A549 (cell line): ENCODE data around the gene DENND5A. TPM values are rescaled to one million over a fixed set of nuclear protein-coding genes. Genes with fewer than 3 reads are reported as not detected.

ENCODE experiments used
- ATAC-seq, 2 experiments: fragments of 200-7000 bp in 1 of 2; fragments of >200 bp in 1 of 2; cut with Nextera tagmentation in 1 of 2; cut with Tn5 transposase in 1 of 2; 3 replicates each; pipeline versions ENCODE4 v1.8.0 to v1.9.1; 2018 to 2020; ENCODE audit warnings: mild to moderate bottlenecking in 1 of 2, moderate library complexity in 1 of 2
- CTCF ChIA-PET: fragments of 300-600 bp; sonication (Branson Sonifier 250); formaldehyde crosslinking; extraction: SDS; loops from one replicate; lab custom pipeline; 2021; ENCODE audit warnings: antibody characterized with exemption, inconsistent platforms; lab: Yijun Ruan, JAX
- POLR2A ChIA-PET: fragments of 350-600 bp; formaldehyde crosslinking; extraction: SDS; loops from one replicate; lab custom pipeline; 2021; ENCODE audit warnings: antibody characterized with exemption, inconsistent platforms; lab: Yijun Ruan, JAX
- DNase-seq, 2 experiments: peaks; one replicate each; pipeline versions ENCODE4 v3.0.0 to v3.0.0-alpha.2; 2011 to 2016; ENCODE audit warnings: low read depth in 1 of 2, low spot score in 1 of 2
- FAIRE-seq: peaks from 2 replicates; lab custom pipeline; 2011; peaks lifted over from hg19 to GRCh38; lab: Jason Lieb, UNC
- H3K27ac ChIP-seq, 2 experiments: fragments of >200 bp; sonication (Bioruptor Twin); formaldehyde crosslinking; 3 replicates each; pipeline ENCODE4 v1.5.1; 2016 to 2017
- H3K4me1 ChIP-seq: fragments of >200 bp; sonication (Bioruptor Twin); formaldehyde crosslinking; 3 replicates; pipeline ENCODE4 v1.6.1; 2016
- H3K4me2 ChIP-seq: fragments of >200 bp; sonication (Bioruptor Twin); formaldehyde crosslinking; 3 replicates; pipeline ENCODE4 v1.6.1; 2016
- H3K4me3 ChIP-seq: fragments of >200 bp; sonication (Bioruptor Twin); formaldehyde crosslinking; 3 replicates; pipeline ENCODE4 v1.5.1; 2016
- H3K9me3 ChIP-seq: fragments of >200 bp; sonication (Bioruptor Twin); formaldehyde crosslinking; 3 replicates; pipeline ENCODE4 v1.6.1; 2016
- ATOH8 ChIP-seq: fragments of 250-450 bp; sonication (Bioruptor Pico); IDR thresholded peaks from 2 replicates; pipeline ENCODE4 v1.5.0; 2020; ENCODE audit warnings: low read depth, mild to moderate bottlenecking, moderate library complexity
- BHLHE40 ChIP-seq: IDR thresholded peaks from 2 replicates; pipeline ENCODE4 v1.6.1; 2012; ENCODE audit warnings: low read depth, low read length, inconsistent platforms
- CBX2 ChIP-seq: fragments of 200-600 bp; sonication (generic); IDR thresholded peaks from 2 replicates; pipeline ENCODE4 v1.6.1; 2016; ENCODE audit warnings: low read depth, mild to moderate bottlenecking, borderline replicate concordance
- CEBPB ChIP-seq, 2 experiments: fragments of >200 bp in 1 of 2; sonication (Bioruptor Twin) in 1 of 2; formaldehyde crosslinking in 1 of 2; IDR thresholded peaks; 2 replicates each; pipeline ENCODE4 v1.6.1; 2012 to 2016
- E2F6 ChIP-seq: IDR thresholded peaks from 2 replicates; pipeline ENCODE4 v1.6.1; 2012; ENCODE audit warnings: low read depth, borderline replicate concordance
- EHF ChIP-seq: fragments of 250-450 bp; sonication (Bioruptor Pico); IDR thresholded peaks from 2 replicates; pipeline ENCODE4 v1.5.0; 2020; ENCODE audit warnings: mild to moderate bottlenecking
- EHMT2 ChIP-seq: fragments of 200-600 bp; sonication (generic); IDR thresholded peaks from 2 replicates; pipeline ENCODE4 v1.6.1; 2016; ENCODE audit warnings: antibody characterized with exemption, low read depth, mild to moderate bottlenecking, moderate library complexity
- FOXS1 ChIP-seq: fragments of 250-450 bp; sonication (Bioruptor Pico); IDR thresholded peaks from 2 replicates; pipeline ENCODE4 v1.5.0; 2020; ENCODE audit warnings: mild to moderate bottlenecking, moderate library complexity
- GATA3 ChIP-seq: IDR thresholded peaks from 2 replicates; pipeline ENCODE4 v1.6.1; 2012; ENCODE audit warnings: borderline replicate concordance
- HDAC2 ChIP-seq: fragments of 200-600 bp; sonication (generic); IDR thresholded peaks from 2 replicates; pipeline ENCODE4 v1.6.1; 2016
- HEYL ChIP-seq: fragments of 250-450 bp; sonication (Bioruptor Pico); IDR thresholded peaks from 2 replicates; pipeline ENCODE4 v1.8.0; 2021; ENCODE audit warnings: mild to moderate bottlenecking, moderate library complexity
- HOXB5 ChIP-seq: fragments of 250-450 bp; sonication (Bioruptor Pico); IDR thresholded peaks from 2 replicates; pipeline ENCODE4 v1.5.0; 2020; ENCODE audit warnings: mild to moderate bottlenecking, moderate library complexity
- JUNB ChIP-seq: fragments of >200 bp; sonication (Bioruptor Twin); formaldehyde crosslinking; IDR thresholded peaks from 2 replicates; pipeline ENCODE4 v1.6.1; 2016
- MAZ ChIP-seq: fragments of 150-350 bp; IDR thresholded peaks from 2 replicates; pipeline ENCODE4 v1.6.1; 2014; ENCODE audit warnings: antibody characterized with exemption, low read depth, low read length, borderline replicate concordance
- NFE2L2 ChIP-seq: fragments of 150-350 bp; conservative IDR thresholded peaks from 2 replicates; pipeline ENCODE4 v1.6.1; 2014; ENCODE audit warnings: low read length
- NR3C1 ChIP-seq: fragments of >200 bp; sonication (Bioruptor Twin); formaldehyde crosslinking; IDR thresholded peaks from 3 replicates; pipeline ENCODE4 v1.6.1; 2017
- POLR2AphosphoS2 ChIP-seq: conservative IDR thresholded peaks from 2 replicates; pipeline ENCODE4 v1.6.1; 2012; ENCODE audit warnings: low read length, improper control_type of control experiment, inconsistent platforms
- REST ChIP-seq: fragments of 200-600 bp; sonication (generic); IDR thresholded peaks from 2 replicates; pipeline ENCODE4 v1.6.1; 2016; ENCODE audit warnings: antibody characterized with exemption, mild to moderate bottlenecking, moderate library complexity
- SMC3 ChIP-seq: fragments of >200 bp; sonication (Bioruptor Twin); formaldehyde crosslinking; IDR thresholded peaks from 3 replicates; pipeline ENCODE4 v1.6.1; 2018; ENCODE audit warnings: inconsistent platforms
- TP53 ChIP-seq: fragments of 250-450 bp; sonication (Bioruptor Pico); IDR thresholded peaks from 2 replicates; pipeline ENCODE4 v1.5.0; 2021; ENCODE audit warnings: mild to moderate bottlenecking, moderate library complexity
- ZC3H11A ChIP-seq: fragments of 450-650 bp; IDR thresholded peaks from 2 replicates; pipeline ENCODE4 v1.6.1; 2014; ENCODE audit warnings: antibody characterized with exemption, mild to moderate bottlenecking
- WGBS: methylation state at CpG from one replicate; pipeline ENCODE4 v1.1.6; 2017; ENCODE audit errors: missing lambda C conversion rate; 5-methylcytosine and 5-hydroxymethylcytosine counted together
- polyA plus RNA-seq, 4 experiments: library from polyadenylated mRNA; depleted of rRNA in 3 of 4; stranded (reverse); fragments of >200 nt; fragmentation: RNase III in 1 of 4; extraction: RNeasy Plus Mini Kit Qiagen cat#74134 plus additional on column Dnase treatment in 1 of 4; gene quantifications; 2 replicates in 3 of 4; 3 replicates in 1 of 4; pipeline ENCODE4 v1.2.3, GENCODE V29; 2011 to 2017
- TF ChIP-seq, protein P1 (sequence below): fragments of 450-650 bp; IDR thresholded peaks from 2 replicates; pipeline ENCODE4 v1.6.1; 2014; ENCODE audit warnings: antibody characterized with exemption
- TF ChIP-seq, protein P2 (sequence below): fragments of 150-350 bp; IDR thresholded peaks from 2 replicates; pipeline ENCODE4 v1.6.1; 2014; ENCODE audit warnings: low read depth, mild to moderate bottlenecking, low read length

DENND5A gene
- polyA plus RNA-seq, 2 of the 4 experiments (the other 2 are of a cell fraction): 36.6 to 88.7 TPM

- ChIA-PET POLR2A (no interaction called here), CTCF (no interaction called here)
- Histone ChIP-seq H3K9me3 (no peaks in the 10 kb centered on the region), H3K27ac (no peak overlapping the region), H3K4me1 (no peaks in the 10 kb centered on the region), H3K4me3 (no peak overlapping the region), H3K4me2 (no peak overlapping the region)
- TF ChIP-seq GATA3 (no peak), TP53 (CRISPR knock-in tag) (no peak), FOXS1 (CRISPR knock-in tag) (no peak), CEBPB (IDR thresholded peaks at IDR 0.05) (no peak), JUNB (no peak), HDAC2 (no peak), CBX2 (no peak), MAZ (no peak), REST (no peak), POLR2AphosphoS2 (no peak), EHF (CRISPR knock-in tag) (no peak)
- TF ChIP-seq, protein P1, sequence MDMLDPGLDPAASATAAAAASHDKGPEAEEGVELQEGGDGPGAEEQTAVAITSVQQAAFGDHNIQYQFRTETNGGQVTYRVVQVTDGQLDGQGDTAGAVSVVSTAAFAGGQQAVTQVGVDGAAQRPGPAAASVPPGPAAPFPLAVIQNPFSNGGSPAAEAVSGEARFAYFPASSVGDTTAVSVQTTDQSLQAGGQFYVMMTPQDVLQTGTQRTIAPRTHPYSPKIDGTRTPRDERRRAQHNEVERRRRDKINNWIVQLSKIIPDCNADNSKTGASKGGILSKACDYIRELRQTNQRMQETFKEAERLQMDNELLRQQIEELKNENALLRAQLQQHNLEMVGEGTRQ: no peak
- DNase-seq (no peak), ATAC-seq (no peak), FAIRE-seq (no peak)
- WGBS: 91% methylated on average over 4 of the region's 4 CpGs
These were observed 86.4 kb downstream of the DENND5A start for GRCh38 chr11:9178716-9179115.

DNA sequence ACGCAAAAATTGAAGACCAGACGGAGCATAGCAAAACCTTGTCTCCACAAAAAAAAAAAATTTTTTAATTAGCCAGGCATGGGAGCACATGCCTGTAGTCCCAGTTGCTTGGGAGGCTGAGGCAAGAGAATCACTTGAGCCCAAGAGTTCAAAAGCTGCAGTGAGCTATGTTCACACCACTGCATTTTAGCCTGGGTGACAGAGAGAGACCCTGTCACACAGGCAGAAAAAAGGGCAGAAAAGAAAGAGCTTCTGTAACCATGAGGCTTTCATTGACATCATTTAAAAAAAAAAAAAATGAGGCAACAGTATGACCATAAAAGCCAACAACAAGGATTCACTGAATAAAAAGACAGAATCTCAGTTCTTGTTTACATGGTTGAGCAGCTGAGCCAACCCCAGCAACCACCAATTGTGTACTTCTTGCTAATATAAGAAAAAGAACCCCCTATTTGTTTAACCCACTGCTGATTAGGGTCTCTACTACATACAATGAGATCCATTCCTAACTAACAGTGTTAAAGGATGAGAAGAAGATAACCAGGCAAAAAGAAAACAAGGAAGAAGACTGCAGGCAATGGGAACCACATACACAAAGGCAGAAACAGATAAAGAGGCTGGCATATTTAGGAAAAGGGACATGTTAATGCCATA is 87.6 kb downstream of the DENND5A start:
- 96% methylated on average over 2 of the region's 2 CpGs for WGBS

GRCh38 chr11:9176550-9176949 is 88.6 kb downstream of the DENND5A start:
- ATAC-seq (no peak), DNase-seq (no peak), FAIRE-seq (no peak)
- Histone ChIP-seq H3K4me1 (no peaks in the 10 kb centered on the region), H3K4me3 (no peak overlapping the region), H3K4me2 (no peak overlapping the region), H3K27ac (no peak overlapping the region), H3K9me3 (no peaks in the 10 kb centered on the region)
- ChIA-PET CTCF (interaction anchor here (1.3 to 1.8 kb wide), 3 partner anchors 10 to 342 kb away, joined by 3 to 8 read pairs (median 3); no protein-coding TSS in a partner anchor), POLR2A (no interaction called here)
- TF ChIP-seq, protein P2, sequence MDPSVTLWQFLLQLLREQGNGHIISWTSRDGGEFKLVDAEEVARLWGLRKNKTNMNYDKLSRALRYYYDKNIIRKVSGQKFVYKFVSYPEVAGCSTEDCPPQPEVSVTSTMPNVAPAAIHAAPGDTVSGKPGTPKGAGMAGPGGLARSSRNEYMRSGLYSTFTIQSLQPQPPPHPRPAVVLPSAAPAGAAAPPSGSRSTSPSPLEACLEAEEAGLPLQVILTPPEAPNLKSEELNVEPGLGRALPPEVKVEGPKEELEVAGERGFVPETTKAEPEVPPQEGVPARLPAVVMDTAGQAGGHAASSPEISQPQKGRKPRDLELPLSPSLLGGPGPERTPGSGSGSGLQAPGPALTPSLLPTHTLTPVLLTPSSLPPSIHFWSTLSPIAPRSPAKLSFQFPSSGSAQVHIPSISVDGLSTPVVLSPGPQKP: no peak
- no peak for TF ChIP-seq TP53 (CRISPR knock-in tag)
- TF ChIP-seq ZC3H11A: no peak
- no peak for TF ChIP-seq NFE2L2
- TF ChIP-seq E2F6: no peak
- no peak for TF ChIP-seq ATOH8 (CRISPR knock-in tag)
- no peak for TF ChIP-seq HDAC2
- TF ChIP-seq EHMT2: no peak
- TF ChIP-seq CEBPB (IDR thresholded peaks at IDR 0.05): no peak
- no peak for TF ChIP-seq BHLHE40
- no peak for TF ChIP-seq SMC3
- no peak for TF ChIP-seq NR3C1
- no peak for TF ChIP-seq HOXB5

More for the DNA sequence above, 87.6 kb downstream of the DENND5A start:
- POLR2A ChIA-PET: no interaction called here
- Histone ChIP-seq H3K4me2 (no peak overlapping the region), H3K4me1 (no peaks in the 10 kb centered on the region)
- no peak for ATAC-seq
- FAIRE-seq: no peak
- TF ChIP-seq CEBPB (IDR thresholded peaks at IDR 0.05) (no peak), HEYL (CRISPR knock-in tag) (no peak)
- TF ChIP-seq, protein P2: no peak
- TF ChIP-seq, all 56 proteins: peak for 0
- CTCF ChIA-PET: interaction anchor here (0.6 to 1.8 kb wide), 4 partner anchors 11 to 341 kb away, joined by 3 to 8 read pairs (median 3); no protein-coding TSS in a partner anchor
- DNase-seq: no peak
- Histone ChIP-seq H3K9me3 (no peaks in the 10 kb centered on the region), H3K27ac (no peak overlapping the region), H3K4me3 (no peak overlapping the region)
